ENCODE results near the gene SH3RF3.

Gene SH3RF3

DNA sequence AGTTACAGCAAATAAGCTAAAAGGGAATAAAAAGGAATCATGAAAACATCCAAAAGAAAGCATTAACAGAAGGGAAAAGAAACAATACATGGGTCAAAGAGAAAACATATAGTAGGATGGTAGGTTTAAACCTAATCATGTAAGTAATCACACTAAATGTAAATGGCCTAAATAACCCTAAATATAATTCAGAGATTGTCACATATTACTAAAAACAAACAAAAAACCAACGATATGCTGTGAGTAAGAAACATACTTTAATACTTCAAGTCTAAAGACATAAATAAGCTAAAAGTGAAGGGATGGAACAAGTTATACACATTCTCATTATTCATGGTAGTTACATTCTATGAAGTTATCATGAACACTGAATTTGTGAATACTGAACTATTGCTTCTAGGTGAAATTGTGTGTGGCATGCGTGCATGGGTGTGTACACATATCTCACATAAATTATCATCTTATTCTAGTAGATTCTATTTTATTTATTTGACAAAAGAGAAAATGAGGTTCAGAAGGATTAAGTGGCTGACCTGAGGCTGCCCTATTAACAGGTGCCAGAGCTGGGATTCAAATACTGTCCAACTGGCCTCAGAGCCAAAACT, 313.8 kb downstream of the SH3RF3 start:
- no peak for DNase-seq

DNA sequence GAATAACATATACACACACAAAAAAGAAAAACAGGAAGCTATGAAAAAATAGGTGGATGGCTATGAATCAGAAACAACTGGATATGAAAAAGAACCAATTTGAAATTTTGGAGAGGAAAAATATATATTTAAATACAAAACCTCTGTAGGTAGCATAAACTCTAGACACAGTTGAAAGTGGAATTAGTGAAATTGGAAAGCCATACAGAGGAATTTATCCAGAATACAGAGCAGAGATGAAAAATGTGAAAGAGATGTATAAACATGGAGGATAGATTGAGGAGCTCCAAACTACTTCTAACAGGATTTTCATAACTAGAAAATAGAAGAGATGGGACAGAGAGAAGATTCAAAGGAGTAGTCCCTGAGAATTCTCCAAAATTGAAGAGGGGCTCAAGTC, 315.9 kb downstream of the SH3RF3 start:
- DNase-seq = no peak

DNA sequence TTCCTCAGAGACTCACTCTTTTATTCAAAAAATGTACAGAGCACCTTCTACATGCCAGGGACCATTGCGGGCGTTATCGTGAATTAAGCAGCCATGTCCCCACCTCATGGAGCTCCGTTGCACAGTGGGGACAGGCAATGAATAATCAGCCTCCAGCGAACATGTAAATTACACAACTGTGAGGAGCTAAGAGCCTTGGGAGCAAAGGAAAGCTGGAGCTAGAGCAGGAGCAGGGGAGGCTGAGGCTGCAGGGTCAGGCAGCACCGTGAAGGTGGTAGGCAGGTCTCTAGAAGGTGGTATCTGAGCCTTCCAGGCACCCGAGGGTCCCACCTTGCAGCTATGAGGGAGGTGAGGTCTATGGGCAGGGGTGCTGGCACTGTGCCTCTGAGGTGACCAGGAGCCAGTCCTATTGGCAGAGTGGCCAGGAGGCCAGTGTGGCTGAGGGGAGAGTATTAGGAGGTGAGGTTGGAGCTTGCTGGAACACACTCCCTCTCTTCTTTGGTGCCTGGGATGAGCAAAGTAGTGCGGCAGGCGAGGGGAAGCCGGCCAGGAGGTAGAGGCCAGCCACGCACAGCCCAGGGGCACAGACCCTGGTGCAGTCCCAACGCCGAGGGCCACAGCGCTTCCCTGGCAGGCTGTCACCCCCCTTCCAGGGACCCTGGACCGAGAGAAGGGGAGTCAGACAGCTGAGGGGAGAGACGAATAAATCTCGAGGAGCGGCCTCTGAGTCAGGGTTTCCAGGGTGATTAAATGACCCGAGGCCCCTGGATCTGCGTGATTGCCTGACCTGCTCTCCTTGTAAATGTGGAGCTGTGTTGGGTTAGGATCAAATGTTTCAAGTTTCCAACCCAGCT, 317.5 kb downstream of the SH3RF3 start:
- DNase-seq = no peak

DNA sequence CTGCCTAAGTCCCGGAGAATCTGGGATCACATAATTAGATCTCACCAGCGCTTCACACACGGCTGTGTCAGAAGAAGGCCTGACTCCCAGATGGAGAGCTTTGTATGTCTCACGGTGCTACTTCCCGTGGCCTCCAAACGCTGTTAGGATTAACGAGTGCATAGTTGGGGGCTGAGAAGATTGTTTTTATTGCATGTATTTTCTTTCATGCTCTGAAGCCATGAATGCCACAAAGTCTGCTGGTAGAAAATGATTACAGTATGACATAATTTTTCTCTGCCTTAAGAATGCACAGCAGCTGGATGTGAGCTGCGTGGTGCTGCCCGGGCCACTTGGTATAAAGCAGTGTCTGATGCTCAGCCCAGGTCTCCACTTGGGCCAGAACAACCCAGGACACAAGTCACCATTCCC, 318.3 kb downstream of the SH3RF3 start:
- DNase-seq = no peak

DNA sequence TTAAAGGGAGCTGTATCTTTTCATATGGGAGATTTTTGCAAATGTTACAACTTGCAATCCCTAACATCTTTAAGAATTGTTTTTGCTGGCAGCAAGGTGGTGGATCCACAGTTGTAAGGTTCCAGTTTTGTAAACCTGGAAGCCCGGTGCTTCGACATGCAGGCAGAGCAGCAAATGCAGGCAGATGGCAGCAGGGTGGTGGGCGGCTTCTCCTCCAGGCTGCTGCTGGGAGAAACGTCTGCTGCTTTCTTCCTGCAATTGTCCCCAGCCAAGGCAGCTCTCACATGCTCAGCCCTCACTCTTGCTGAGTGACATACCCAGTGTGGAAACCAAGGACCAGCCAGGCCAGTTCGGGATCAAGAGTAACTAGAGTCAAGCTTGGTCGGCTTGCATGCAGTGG, 318.8 kb downstream of the SH3RF3 start:
- no peak for DNase-seq

DNA sequence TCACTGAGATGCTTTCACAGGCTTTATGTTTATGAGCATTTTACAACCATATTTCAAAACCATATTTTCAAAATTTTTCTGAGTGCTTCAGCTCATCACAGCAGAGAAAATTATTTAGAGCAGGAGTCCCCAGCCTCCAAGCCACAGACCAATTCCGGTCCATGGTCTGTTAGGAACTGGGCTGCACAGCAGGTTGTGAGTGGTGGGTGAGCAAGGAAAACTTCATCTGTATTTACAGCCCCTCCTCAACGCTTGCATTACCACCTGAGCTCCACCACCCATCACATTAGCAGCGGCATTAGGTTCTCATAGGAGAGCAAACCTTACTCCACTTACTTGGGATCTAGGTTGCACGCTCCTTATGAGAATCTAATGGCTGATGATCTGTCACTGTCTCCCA, 319.2 kb downstream of the SH3RF3 start:
- no peak for DNase-seq

DNA sequence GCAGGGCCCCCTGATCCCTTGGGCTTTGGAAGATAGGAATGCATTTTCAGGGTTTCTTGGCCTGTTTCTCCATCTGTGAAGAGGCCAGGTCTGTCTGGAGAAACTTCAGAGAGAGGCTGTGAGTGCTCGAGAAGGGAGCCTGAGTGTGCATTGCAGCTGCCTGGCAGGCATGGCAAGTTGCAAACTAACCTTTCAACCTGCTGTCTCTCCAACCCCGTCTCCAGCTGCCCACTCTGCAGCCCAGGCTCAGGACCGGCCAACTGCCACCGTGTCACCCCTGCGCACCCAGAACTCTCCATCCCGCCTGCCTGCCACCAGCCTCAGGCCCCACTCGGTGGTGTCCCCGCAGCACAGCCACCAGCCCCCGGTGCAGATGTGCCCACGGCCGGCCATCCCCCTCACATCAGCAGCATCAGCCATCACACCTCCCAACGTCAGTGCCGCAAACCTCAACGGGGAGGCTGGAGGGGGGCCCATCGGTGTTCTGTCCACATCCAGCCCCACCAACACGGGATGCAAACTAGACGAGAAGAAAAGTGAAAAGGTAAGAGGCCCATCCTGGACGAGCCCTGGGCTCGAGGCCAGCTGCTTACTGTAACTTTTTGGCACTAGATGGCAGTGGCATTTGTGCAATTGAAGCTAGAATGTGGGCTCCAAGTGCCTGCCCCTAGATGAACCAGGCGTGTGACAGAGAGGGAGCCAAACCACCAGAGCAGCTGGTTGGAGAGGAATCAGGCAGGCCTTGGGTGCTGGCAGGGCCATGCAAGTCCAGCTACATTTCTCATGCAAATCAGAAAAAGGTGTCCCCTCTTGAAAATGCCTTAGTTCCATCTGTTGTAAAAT, 320.2 kb downstream of the SH3RF3 start:
- no peak for DNase-seq

DNA sequence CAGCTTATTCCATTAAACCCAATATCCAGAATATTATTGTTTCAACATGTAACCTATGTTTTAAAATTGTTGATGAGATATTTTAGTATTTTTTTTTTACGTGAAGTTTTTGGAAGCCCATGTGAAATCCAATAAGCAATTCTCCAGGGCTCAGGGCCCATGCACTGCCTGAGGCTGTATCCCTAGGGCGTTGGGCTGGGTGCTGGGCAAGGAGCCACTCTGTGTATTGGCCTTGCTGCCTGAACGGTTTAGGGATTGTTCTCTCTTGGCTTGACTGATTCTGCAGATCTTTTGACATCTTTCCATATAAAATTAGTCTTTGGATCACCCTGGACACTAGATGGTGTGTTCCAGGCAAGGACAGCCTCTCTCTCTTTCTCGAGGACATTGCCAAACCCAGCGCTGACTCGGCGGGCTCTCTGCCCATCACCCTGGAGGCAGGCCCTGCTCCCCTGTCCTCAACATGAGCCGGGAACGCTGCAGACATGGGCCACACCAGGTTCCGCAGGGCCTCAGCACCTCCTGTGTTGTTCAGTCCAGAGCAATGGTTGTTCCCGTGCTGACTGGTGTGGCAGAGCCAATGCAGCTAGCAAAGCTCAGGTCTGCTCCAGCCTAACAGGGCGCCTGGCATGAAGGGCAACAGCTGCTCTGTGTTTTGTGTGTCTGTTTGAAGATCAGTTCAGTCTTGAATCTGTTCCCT, 321.7 kb downstream of the SH3RF3 start:
- DNase-seq = no peak

DNA sequence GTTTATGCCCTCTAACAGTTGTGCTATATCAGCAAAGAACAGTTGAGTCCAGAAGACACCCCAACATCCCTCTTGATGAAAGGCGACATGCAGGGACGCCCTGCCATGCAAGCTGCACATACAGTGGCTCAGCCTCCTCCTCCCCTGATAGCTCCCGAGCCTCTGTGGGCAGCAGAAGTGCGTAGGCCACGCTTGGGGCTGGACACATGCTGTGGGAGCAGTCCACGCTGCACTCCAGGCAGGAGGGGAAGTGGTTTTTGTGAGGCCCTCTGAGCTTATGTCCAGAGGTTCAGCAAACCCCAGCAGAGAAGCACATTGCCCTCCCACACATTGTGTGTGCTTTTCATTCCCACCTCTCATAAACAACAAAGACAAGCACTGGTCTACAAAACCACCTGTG, 322.7 kb downstream of the SH3RF3 start:
- DNase-seq = no peak

DNA sequence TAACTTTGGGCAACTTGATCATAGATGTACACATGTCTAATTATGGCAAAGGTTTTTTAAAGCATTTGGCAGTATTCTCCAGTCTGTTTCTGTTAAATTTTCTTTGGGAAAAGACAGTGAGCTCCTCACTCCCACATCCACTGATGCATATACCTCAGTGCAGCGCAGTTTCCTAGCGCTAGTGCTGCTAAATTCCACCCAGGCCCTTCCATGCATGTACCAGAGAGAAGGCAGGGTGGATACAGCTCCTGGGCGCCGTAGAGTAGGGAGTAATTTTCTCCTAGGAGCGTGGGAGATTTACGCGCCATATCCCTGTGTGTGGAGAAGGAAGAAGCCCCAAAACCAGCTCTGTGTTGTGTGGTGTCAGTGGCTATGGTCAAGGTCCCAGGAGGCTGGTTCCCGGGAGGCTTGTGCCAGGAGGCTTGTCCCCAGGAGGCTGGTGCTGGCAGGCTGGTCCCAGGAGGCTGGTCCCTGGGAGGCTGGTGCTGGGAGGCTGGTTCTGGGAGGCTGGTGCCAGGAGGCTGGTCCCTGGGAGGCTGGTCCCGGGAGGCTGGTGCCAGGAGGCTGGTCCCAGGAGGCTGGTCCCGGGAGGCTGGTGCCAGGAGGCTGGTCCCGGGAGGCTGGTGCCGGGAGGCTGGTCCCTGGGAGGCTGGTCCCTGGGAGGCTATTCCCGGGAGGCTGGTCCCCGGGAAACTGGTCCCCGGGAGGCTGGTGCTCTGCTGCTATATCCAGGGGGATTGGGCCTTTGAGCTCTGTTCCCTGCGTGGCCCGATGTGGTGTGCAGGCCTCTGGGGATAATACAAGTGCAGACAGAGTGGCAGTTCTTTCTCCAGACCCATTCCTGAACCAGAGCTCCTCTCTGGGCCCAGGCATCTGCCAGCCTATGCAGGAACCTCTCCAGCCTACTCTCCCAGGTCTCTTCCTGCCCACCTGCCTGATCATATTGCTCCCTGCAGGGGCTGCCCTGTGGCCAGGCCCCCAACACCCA, 323.6 kb downstream of the SH3RF3 start:
- no peak for DNase-seq

DNA sequence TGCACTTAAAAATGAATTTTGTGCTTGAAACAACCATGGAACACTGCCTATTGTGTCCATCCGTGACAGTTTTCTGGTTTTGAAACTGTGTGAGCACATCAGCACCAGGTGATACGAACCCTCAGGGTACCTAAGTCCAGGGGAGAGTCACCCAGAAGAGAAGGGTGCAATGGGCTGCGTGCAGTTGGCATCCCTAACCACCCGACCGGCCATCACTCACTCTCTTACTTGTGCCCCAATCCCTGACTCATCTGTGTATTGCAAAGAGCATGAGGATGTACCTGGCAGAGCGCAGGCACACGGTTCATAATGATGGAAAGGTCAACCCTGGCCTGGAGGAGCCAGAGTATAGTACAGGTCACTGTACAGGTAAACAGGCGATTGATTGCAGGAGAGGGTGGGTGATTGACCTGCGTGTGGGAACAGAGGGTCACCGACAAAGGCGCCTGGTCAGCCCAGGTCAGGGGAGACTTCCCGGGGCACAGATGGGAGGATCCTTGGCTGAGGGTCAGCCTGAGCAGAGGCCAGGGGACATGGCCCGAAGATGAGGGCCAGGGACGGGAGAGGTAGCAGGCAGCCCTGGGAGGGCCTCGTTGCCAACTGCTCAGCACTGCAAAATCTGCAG, 324.5 kb downstream of the SH3RF3 start:
- DNase-seq = no peak

DNA sequence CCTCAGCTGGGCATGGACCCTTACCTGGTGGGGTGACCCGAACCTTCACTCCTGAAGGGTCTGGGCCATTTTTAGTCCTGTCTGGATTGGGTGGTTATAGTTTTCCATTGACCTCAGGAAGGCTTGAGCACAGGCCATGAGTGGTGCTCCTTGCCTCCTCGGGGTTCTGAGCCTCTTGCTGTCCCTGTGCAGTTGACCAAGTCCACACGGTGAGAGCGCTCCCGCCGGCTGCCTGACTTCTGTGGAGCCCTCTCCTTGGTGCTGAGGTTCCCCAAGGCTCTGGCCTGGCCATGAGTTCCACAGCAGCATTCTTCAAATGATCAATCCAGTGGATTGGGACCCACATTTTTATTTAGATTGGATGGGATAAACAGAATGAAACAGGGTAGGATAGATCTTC, 325.3 kb downstream of the SH3RF3 start:
- no peak for DNase-seq

DNA sequence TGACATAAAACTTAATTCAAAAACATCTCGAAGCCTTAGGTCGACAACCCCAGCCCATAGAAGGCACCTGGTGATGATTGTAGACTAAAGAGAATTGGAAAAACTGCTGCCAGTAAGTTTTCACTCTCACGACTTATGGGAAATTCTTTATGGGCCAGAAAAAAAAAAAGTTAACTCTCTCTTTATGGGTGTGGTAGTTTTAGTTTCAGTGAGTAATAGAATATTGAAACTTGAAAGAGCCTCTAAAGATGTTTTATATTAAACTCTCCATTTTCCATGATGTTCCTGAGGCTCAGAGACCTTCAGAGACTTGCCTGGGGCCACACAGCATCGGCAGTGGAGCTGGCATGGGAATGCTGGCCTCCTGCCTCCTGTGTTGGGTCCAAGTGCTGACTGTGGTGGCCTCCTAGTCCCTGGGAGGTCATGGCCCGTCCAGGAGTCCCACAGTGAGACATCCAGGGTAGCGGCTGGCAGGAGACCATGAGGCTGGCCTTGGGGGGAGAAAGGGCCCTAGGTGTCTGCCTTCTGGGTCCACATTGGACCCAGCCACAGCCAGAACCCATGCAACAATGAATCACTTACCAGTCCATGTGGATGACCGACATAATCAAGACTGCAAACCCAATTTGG, 325.9 kb downstream of the SH3RF3 start:
- DNase-seq = no peak

DNA sequence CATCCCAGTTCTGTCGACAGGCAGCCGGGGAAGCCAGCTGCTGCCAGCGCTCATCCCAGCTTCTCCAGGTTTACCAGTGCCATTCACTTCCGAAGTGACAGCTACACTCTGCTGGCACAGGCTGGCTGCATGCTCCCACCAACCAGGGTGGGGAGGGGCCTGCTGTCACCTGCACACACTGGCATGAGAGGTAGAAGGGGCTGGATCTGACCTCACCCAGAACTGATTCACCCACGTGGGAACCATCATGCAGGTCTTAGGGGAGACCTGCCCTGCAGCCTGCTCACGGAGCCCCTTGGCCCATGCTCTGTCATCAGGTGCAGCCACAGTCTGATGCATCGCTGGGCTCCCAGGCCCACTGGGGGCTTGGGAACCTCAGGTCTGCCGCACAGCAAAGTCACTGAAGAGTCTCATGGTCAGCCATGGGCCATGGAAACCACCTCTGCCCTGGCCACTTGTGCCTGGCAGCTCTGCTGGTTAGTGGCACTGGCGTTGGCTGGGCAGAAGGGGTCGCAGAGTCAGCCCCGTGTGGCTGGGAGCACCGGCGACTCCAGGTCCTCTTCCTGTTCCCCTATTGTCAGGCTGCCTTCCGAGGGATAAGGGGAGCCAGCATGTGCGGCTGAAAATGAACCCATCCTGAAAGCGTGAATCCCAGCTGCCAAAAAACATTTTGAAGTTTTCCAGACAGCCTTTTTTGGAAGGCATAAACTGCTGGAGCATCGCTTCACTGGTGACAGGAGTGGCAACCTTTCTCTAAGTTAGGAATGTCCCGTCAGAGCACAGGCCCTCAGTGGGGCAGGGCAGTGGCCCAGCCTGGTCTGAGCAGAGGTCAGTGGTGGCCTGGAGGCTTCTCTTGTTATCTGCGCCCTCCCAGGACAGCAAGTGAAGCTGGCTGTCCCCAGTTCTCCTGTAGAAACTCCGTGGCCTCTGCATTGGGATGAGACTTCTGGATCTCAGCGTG, 327.0 kb downstream of the SH3RF3 start:
- no peak for DNase-seq

DNA sequence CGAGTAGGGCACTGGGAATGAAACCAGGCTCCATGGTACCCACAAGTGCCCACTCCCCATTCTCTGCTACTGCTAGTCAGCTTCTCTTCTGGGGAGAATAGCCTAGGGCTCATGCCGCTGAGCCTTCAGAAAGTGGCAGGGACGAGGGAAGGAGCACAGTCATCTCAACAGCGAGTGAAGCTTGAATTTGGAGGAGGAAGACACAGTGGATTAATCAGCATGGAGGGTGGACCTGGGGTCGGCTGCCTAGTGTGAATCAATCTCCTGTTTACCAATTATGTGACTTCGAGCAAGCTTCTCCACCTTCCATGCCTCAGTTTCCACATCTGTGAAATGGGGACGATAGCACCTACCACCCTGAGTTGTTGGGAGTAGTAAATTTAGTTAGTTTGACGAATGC, 327.8 kb downstream of the SH3RF3 start:
- no peak for DNase-seq

DNA sequence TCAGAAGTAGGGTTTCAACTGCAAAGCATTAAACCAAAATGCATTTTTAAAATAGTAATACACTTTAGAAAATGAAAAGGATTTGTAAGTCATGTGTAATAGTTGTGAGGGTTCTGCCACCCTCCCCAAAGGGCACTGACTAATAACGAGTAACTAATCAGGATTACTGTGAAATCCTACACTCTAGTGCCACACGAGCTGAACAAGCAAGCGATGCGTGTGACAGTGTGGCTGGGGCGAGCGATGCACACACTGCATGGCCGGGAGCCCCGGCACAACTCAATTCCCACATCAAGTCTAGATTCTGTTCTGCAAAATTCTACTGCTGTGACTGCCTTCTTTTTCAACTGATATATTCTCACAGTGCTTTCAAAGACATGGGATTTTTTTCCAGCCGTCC, 328.4 kb downstream of the SH3RF3 start:
- DNase-seq = no peak

DNA sequence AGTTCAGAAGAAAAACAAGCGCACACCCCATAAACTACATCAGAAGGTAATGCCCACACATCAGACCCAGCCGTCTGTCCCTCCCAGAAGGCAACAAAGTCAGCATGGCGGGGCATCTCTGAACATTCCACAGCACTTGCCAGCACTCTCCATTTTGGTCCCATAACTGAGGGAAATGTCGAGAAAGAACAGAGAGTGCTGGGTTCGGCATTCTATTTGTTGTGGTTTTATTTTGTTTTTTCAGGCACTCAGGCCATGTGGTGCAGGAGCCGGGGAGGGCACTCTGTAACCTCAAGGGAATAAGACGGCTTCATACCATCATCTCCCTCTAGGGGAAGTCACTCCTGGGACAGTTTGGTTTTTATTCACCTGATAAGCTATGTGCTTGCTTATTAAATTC, 328.8 kb downstream of the SH3RF3 start:
- no peak for DNase-seq

DNA sequence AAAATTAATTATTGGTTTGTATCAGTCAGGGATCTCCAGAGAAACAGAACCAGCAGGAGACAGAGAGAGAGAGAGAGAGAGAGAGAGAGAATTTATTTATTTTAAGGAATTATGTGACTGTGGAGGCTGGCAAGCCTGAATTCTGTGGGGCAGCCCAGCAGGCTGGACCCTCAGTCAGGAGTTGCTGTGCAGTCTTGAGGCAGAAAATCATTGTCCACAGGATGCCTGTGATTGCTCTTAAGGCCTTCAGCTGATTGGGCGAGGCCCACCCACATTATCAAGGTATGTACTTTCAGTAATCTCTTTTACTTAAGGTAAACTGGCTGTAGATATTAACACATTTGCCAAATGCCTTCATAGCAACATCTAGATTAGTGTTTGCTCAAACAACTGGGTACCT, 329.5 kb downstream of the SH3RF3 start:
- DNase-seq = no peak

DNA sequence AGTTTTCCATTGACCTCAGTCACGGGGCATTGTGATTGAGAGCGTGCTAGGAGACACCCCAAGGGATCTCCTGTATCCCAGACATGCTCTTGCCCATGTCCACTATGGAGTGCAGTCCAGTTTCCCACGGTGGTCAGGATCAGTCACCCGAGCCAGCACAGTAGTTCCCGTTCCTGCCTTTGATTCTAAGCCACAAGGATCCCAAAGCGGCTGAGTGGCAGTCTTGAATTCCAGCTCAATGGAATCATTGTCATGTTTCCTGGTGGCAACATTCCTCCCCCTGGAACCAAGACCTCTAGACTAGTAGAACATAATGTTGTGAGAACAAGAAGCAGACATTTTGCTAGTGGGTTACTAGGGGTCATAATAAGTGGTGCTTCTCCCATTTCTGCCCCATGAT, 330.5 kb downstream of the SH3RF3 start:
- DNase-seq = no peak

All from NCI-H2081 treated with DMSO at 0.1 percent for 48 hours (cell line).